Peyer's patch (tissue), 4 donors: ENCODE data around the gene IFITM5.
A peak's percentile ranks its signal among the peaks of the same experiment; 100 is the strongest.

Experiments
- POLR2A ChIP-seq, 2 donors: fragments of 450-650 bp; IDR thresholded peaks; one replicate each; pipeline ENCODE4 v1.5.1; 2017; ENCODE audit warnings: antibody characterized with exemption in 2 of 2, mild to moderate bottlenecking in 2 of 2, moderate library complexity in 2 of 2
- TF ChIP-seq, protein P1 (sequence below), 6 experiments: fragments of 450-650 bp in 4 of 6; fragments of 200-600 bp in 2 of 6; sonication (generic) in 1 of 6; IDR thresholded peaks; one replicate each; pipeline ENCODE4 v1.5.1; 2017 to 2019; ENCODE audit warnings: antibody characterized with exemption in 6 of 6, mild to moderate bottlenecking in 3 of 6, moderate library complexity in 1 of 6

DNA sequence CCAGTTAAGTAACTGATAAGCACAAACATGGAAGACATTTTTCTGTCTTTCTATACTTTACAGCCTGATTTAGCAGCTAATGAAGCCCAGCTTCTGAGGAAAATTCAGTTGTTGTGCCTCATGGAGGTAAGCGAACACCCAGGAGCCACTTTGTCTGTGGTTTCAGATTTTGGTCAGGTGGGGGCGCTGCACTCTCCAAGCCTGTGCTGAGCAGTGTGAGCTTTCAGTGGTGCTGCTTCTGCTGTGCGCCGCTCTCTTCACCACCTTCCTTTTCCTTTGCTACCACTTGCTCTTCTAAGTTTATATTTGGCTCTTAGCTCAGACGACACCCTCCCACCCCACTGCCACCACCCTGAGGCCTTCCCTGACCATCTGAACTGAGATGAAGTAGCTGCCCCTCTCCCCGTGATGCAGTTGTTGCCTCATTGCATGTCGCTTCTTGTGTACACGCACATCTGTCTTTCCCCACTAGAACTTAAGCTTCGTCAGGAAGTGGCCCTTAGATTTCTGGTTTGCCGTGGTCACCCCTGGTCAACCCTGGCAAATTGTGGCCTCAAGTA, 48.5 kb downstream of the IFITM5 start:
- TF ChIP-seq POLR2A (IDR thresholded peaks at IDR 0.05) = no peak
- TF ChIP-seq, protein P1, sequence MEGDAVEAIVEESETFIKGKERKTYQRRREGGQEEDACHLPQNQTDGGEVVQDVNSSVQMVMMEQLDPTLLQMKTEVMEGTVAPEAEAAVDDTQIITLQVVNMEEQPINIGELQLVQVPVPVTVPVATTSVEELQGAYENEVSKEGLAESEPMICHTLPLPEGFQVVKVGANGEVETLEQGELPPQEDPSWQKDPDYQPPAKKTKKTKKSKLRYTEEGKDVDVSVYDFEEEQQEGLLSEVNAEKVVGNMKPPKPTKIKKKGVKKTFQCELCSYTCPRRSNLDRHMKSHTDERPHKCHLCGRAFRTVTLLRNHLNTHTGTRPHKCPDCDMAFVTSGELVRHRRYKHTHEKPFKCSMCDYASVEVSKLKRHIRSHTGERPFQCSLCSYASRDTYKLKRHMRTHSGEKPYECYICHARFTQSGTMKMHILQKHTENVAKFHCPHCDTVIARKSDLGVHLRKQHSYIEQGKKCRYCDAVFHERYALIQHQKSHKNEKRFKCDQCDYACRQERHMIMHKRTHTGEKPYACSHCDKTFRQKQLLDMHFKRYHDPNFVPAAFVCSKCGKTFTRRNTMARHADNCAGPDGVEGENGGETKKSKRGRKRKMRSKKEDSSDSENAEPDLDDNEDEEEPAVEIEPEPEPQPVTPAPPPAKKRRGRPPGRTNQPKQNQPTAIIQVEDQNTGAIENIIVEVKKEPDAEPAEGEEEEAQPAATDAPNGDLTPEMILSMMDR (IDR thresholded peaks at IDR 0.05) = peak; percentile 67 to 76 (median 74)
